Measurements from ENCODE around the gene RTP4. TPM values are rescaled to one million over a fixed set of nuclear protein-coding genes. Genes with fewer than 3 reads are reported as not detected.
"Not testable (repeated sequence)": the region's sequence is repeated elsewhere in the genome, so short reads cannot be mapped to it uniquely, and the experiment has no call there.

RTP4 gene
- total RNA-seq, 1 experiment from 2014 or later: 2.5 TPM

- Histone ChIP-seq H3K4me1 (ENCODE audit: control insufficient read depth, insufficient read depth, low read length) (peaks cover 30% of the 10 kb centered on the region), H3K9me3 (ENCODE audit: control insufficient read depth, insufficient read depth, low read depth, low read length) (no peaks in the 10 kb centered on the region; the same call in 1 of the 2 replicates), H3K4me3 (ENCODE audit: low read depth in 2 of 2, low read length in 2 of 2) (no peak overlapping the region), H3K27ac (ENCODE audit: low read length) (peak overlapping the region; percentile 86), H3K27me3 (ENCODE audit: control insufficient read depth, insufficient read depth, low read length) (no peaks in the 10 kb centered on the region), H3K36me3 (ENCODE audit: control insufficient read depth, insufficient read depth, low read length) (no peaks in the 10 kb centered on the region)
- TF ChIP-seq SIN3A (IDR thresholded peaks at IDR 0.05; ENCODE audit: borderline replicate concordance, insufficient read depth, low read depth, low read length): no peak
- TF ChIP-seq, protein P1, sequence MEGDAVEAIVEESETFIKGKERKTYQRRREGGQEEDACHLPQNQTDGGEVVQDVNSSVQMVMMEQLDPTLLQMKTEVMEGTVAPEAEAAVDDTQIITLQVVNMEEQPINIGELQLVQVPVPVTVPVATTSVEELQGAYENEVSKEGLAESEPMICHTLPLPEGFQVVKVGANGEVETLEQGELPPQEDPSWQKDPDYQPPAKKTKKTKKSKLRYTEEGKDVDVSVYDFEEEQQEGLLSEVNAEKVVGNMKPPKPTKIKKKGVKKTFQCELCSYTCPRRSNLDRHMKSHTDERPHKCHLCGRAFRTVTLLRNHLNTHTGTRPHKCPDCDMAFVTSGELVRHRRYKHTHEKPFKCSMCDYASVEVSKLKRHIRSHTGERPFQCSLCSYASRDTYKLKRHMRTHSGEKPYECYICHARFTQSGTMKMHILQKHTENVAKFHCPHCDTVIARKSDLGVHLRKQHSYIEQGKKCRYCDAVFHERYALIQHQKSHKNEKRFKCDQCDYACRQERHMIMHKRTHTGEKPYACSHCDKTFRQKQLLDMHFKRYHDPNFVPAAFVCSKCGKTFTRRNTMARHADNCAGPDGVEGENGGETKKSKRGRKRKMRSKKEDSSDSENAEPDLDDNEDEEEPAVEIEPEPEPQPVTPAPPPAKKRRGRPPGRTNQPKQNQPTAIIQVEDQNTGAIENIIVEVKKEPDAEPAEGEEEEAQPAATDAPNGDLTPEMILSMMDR (IDR thresholded peaks at IDR 0.05): no peak
- no peak for TF ChIP-seq POLR2AphosphoS5 (IDR thresholded peaks at IDR 0.05; ENCODE audit: low read depth, low read length)
- no peak for TF ChIP-seq REST (IDR thresholded peaks at IDR 0.05; ENCODE audit: insufficient read depth in 1 of 2, low read depth in 2 of 2, low read length in 1 of 2)
- no peak for TF ChIP-seq TCF7L2 (IDR thresholded peaks at IDR 0.05; ENCODE audit: low read depth, low read length)
- no TSS peak for BruUV-seq (replicated peaks)
- intact Hi-C loops (cut with micrococcal nuclease; ENCODE audit: unreplicated experiment): no loop called here
- no peak for ATAC-seq
- DNase-seq (ENCODE audit: low read depth, low spot score): no peak
- ChIA-PET CTCF (no interaction called here), POLR2A (interaction anchor here (0.5 kb wide), 1 partner anchor 11 kb away, joined by 9 read pairs; no protein-coding TSS in a partner anchor)
- in situ Hi-C loops (cut with HindIII; ENCODE audit: low pct_unique_long_range_greater_than_20kb, low sequenced_read_pairs): no loop called here
Observed at GRCh38 chr3:187406927-187407326, 38.7 kb downstream of the RTP4 start.

- H3K27ac ChIP-seq (ENCODE audit: low read length); ATAC-seq; CTCF ChIA-PET; intact Hi-C loops (cut with micrococcal nuclease; ENCODE audit: unreplicated experiment); BruUV-seq (replicated peaks); H3K9me3 ChIP-seq (ENCODE audit: control insufficient read depth, insufficient read depth, low read depth, low read length); DNase-seq (ENCODE audit: low read depth, low spot score); H3K27me3 ChIP-seq (ENCODE audit: control insufficient read depth, insufficient read depth, low read length); in situ Hi-C loops (cut with HindIII; ENCODE audit: low pct_unique_long_range_greater_than_20kb, low sequenced_read_pairs); POLR2A ChIA-PET; H3K36me3 ChIP-seq (ENCODE audit: control insufficient read depth, insufficient read depth, low read length): not testable (repeated sequence)
- H3K4me1 ChIP-seq (ENCODE audit: control insufficient read depth, insufficient read depth, low read length): peaks cover 10% of the 10 kb centered on the region; the same call in 1 of the 2 replicates
- H3K4me3 ChIP-seq (ENCODE audit: low read depth in 2 of 2, low read length in 2 of 2): peak overlapping the region; percentile 30 to 42; a peak in 3 of 4 replicates
Observed at GRCh38 chr3:187411991-187412781, 44.0 kb downstream of the RTP4 start.

Other genes starting within 250 kb of the RTP4 start
- gene RPL39L, start 228.9 kb upstream of the RTP4 start, total RNA-seq (2021; ENCODE audit: unreplicated experiment): 37.7 TPM
- not detected for gene RTP1, start 170.9 kb upstream of the RTP4 start, total RNA-seq (2021; ENCODE audit: unreplicated experiment)
- not detected for gene MASP1, start 76.6 kb upstream of the RTP4 start, total RNA-seq (2021; ENCODE audit: unreplicated experiment)